H1 (cell line): ENCODE results near the gene SFMBT2. TPM values are rescaled to one million over a fixed set of nuclear protein-coding genes. Genes with fewer than 3 reads are reported as not detected.

Experiments
- CTCF ChIA-PET: fragments of 300-600 bp; sonication (Branson Sonifier 250); formaldehyde crosslinking; loops from one replicate; lab custom pipeline; 2021; ENCODE audit not compliant: partially characterized antibody; lab: Charles Lee
- POLR2A ChIA-PET: fragments of 300-600 bp; sonication (Branson Sonifier 250); formaldehyde crosslinking; loops from one replicate; lab custom pipeline; 2021; ENCODE audit warnings: inconsistent platforms; ENCODE audit not compliant: partially characterized antibody; lab: Charles Lee
- DNase-seq, 2 experiments: peaks; one replicate each; pipeline versions ENCODE4 v3.0.0 to v3.0.0-alpha.2; 2010 to 2022; ENCODE audit warnings: low spot score in 2 of 2, low read depth in 1 of 2, mixed read lengths in 1 of 2
- FAIRE-seq: peaks from 2 replicates; lab custom pipeline; 2011; peaks lifted over from hg19 to GRCh38; lab: Jason Lieb, UNC
- H2AFZ ChIP-seq: 2 replicates; pipeline ENCODE4 v1.8.1; 2012; ENCODE audit warnings: low read length, inconsistent platforms
- H2AK5ac ChIP-seq: 2 replicates; pipeline ENCODE4 v1.6.1; 2013; ENCODE audit warnings: low read depth, low read length
- H2BK120ac ChIP-seq: replicated peaks from 2 replicates; pipeline ENCODE3; 2013; ENCODE audit warnings: low read depth, low read length, inconsistent platforms
- H2BK12ac ChIP-seq: 2 replicates; pipeline ENCODE4 v1.6.1; 2013; ENCODE audit warnings: low read depth, low read length
- H2BK15ac ChIP-seq: 2 replicates; pipeline ENCODE4 v1.6.1; 2013; ENCODE audit warnings: low read length
- H2BK20ac ChIP-seq: 2 replicates; pipeline ENCODE4 v1.6.1; 2013; ENCODE audit warnings: low read length
- H2BK5ac ChIP-seq: 2 replicates; pipeline ENCODE4 v1.6.1; 2013; ENCODE audit warnings: low read depth, low read length
- H3K14ac ChIP-seq: 2 replicates; pipeline ENCODE4 v1.6.1; 2013; ENCODE audit warnings: inconsistent platforms; ENCODE audit not compliant: insufficient read length
- H3K18ac ChIP-seq: 2 replicates; pipeline ENCODE4 v1.6.1; 2013; ENCODE audit warnings: low read length; ENCODE audit errors: extremely low read depth
- H3K23ac ChIP-seq: 2 replicates; pipeline ENCODE4 v1.6.1; 2013; ENCODE audit warnings: inconsistent platforms; ENCODE audit not compliant: insufficient read length
- H3K23me2 ChIP-seq: 2 replicates; pipeline ENCODE4 v1.6.1; 2013; ENCODE audit warnings: low read depth, low read length
- H3K27ac ChIP-seq: 2 replicates; pipeline ENCODE4 v1.6.1; 2011; ENCODE audit warnings: low read depth, low read length, inconsistent platforms
- H3K27me3 ChIP-seq, 4 experiments: replicated peaks in 1 of 4; 1 replicate in 1 of 4; 2 replicates in 3 of 4; pipeline versions ENCODE4 v1.6.1 to v1.8.1; 2011 to 2013; ENCODE audit warnings: low read length in 3 of 4, mild to moderate bottlenecking in 3 of 4, inconsistent platforms in 2 of 4, mixed read lengths in 2 of 4, moderate library complexity in 1 of 4; ENCODE audit not compliant: control insufficient read depth in 3 of 4, insufficient read depth in 3 of 4; ENCODE audit errors: extremely low read depth in 1 of 4
- H3K36me3 ChIP-seq, 4 experiments: 2 replicates each; pipeline versions ENCODE4 v1.6.1 to v1.8.1; 2011 to 2013; ENCODE audit warnings: mild to moderate bottlenecking in 4 of 4, low read length in 3 of 4, moderate library complexity in 2 of 4, control low read depth in 1 of 4, inconsistent platforms in 1 of 4; ENCODE audit not compliant: insufficient read depth in 4 of 4, control insufficient read depth in 2 of 4
- H3K4ac ChIP-seq: replicated peaks from 2 replicates; pipeline ENCODE3; 2013; ENCODE audit warnings: low read length, low read depth, mixed read lengths, inconsistent platforms; ENCODE audit not compliant: insufficient read length
- H3K4me1 ChIP-seq, 4 experiments: replicated peaks in 1 of 4; 1 replicate in 1 of 4; 2 replicates in 3 of 4; pipeline versions ENCODE4 v1.6.1 to v1.8.1; 2011 to 2013; ENCODE audit warnings: low read length in 3 of 4, inconsistent platforms in 2 of 4, mixed read lengths in 1 of 4; ENCODE audit not compliant: insufficient read depth in 4 of 4, control insufficient read depth in 3 of 4
- H3K4me2 ChIP-seq, 2 experiments: 2 replicates each; pipeline versions ENCODE4 v1.6.1 to v1.8.1; 2011 to 2013; ENCODE audit warnings: low read depth in 2 of 2, low read length in 2 of 2, control low read depth in 1 of 2, inconsistent platforms in 1 of 2, mild to moderate bottlenecking in 1 of 2; ENCODE audit not compliant: insufficient read depth in 1 of 2
- H3K4me3 ChIP-seq, 4 experiments: fragments of 200-600, 300-600 bp in 1 of 4; sonication (generic), shearing (Covaris generic), sonication (Bioruptor Twin) in 1 of 4; 2 replicates each; pipeline versions ENCODE4 v1.5.1 to v1.8.1; 2011 to 2016; ENCODE audit warnings: low read length in 4 of 4, low read depth in 3 of 4, control low read depth in 2 of 4, inconsistent platforms in 2 of 4, mild to moderate bottlenecking in 2 of 4, mixed read lengths in 1 of 4, moderate library complexity in 1 of 4; ENCODE audit not compliant: insufficient read depth in 2 of 4; ENCODE audit errors: extremely low read depth in 1 of 4
- H3K56ac ChIP-seq: replicated peaks from 2 replicates; pipeline ENCODE3; 2013; ENCODE audit warnings: low read depth, mild to moderate bottlenecking, mixed read lengths, low read length, inconsistent platforms; ENCODE audit not compliant: insufficient read length
- H3K79me1 ChIP-seq: 2 replicates; pipeline ENCODE4 v1.6.1; 2013; ENCODE audit warnings: low read depth, low read length, control low read depth
- H3K79me2 ChIP-seq, 2 experiments: 2 replicates each; pipeline versions ENCODE4 v1.6.1 to v1.8.1; 2012 to 2013; ENCODE audit warnings: low read length in 2 of 2, mild to moderate bottlenecking in 2 of 2, inconsistent platforms in 1 of 2; ENCODE audit not compliant: insufficient read depth in 2 of 2, control insufficient read depth in 1 of 2
- H3K9ac ChIP-seq, 4 experiments: replicated peaks in 1 of 4; 1 replicate in 1 of 4; 2 replicates in 3 of 4; pipeline versions ENCODE4 v1.6.1 to v1.8.1; 2011 to 2013; ENCODE audit warnings: low read depth in 3 of 4, low read length in 3 of 4, control low read depth in 2 of 4, mild to moderate bottlenecking in 2 of 4, moderate library complexity in 2 of 4, inconsistent platforms in 1 of 4; ENCODE audit errors: extremely low read depth in 1 of 4
- H3K9me3 ChIP-seq, 2 experiments: 2 replicates each; pipeline versions ENCODE4 v1.6.1 to v1.8.1; 2012 to 2013; ENCODE audit warnings: mild to moderate bottlenecking in 2 of 2, moderate library complexity in 2 of 2, control low read depth in 1 of 2, inconsistent platforms in 1 of 2, low read depth in 1 of 2, low read length in 1 of 2, mixed read lengths in 1 of 2; ENCODE audit not compliant: insufficient read depth in 2 of 2
- H4K20me1 ChIP-seq, 2 experiments: replicated peaks in 1 of 2; 2 replicates each; pipeline versions ENCODE3 to v1.8.1; 2011 to 2013; ENCODE audit warnings: inconsistent platforms in 2 of 2, low read length in 2 of 2, mild to moderate bottlenecking in 1 of 2; ENCODE audit not compliant: insufficient read depth in 2 of 2, control insufficient read depth in 1 of 2
- H4K5ac ChIP-seq: 2 replicates; pipeline ENCODE4 v1.6.1; 2013; ENCODE audit warnings: low read length, low read depth, mixed read lengths, inconsistent platforms; ENCODE audit not compliant: insufficient read length
- H4K8ac ChIP-seq: 2 replicates; pipeline ENCODE4 v1.8.0; 2013; ENCODE audit warnings: mild to moderate bottlenecking, moderate library complexity, low read length, inconsistent platforms; ENCODE audit not compliant: insufficient read depth; ENCODE audit errors: extremely low read depth
- H4K91ac ChIP-seq: replicated peaks from 2 replicates; pipeline ENCODE3; 2013; ENCODE audit warnings: low read length, mixed read lengths, inconsistent platforms; ENCODE audit not compliant: insufficient read length
- CBX8 ChIP-seq: fragments of 300-800, 300-1000 bp; sonication (generic); IDR thresholded peaks from 2 replicates; pipeline ENCODE4 v1.7.1; 2016; ENCODE audit warnings: low read depth, low read length, borderline replicate concordance
- CHD2 ChIP-seq: IDR thresholded peaks from 2 replicates; pipeline ENCODE4 v1.6.1; 2012; ENCODE audit warnings: low read length, improper control_type of control experiment
- EP300 ChIP-seq, 2 experiments: IDR thresholded peaks; 1 replicate in 1 of 2; 2 replicates in 1 of 2; pipeline ENCODE4 v1.6.1; 2011 to 2012; ENCODE audit warnings: low read depth in 2 of 2, low read length in 2 of 2, mild to moderate bottlenecking in 2 of 2, borderline replicate concordance in 1 of 2, inconsistent platforms in 1 of 2, moderate library complexity in 1 of 2
- HDAC2 ChIP-seq, 2 experiments: fragments of 300-600 bp in 1 of 2; sonication (generic) in 1 of 2; IDR thresholded peaks; 2 replicates each; pipeline ENCODE4 v1.6.1; 2011 to 2012; ENCODE audit warnings: low read depth in 2 of 2, low read length in 2 of 2, mild to moderate bottlenecking in 2 of 2, moderate library complexity in 2 of 2, borderline replicate concordance in 1 of 2, inconsistent platforms in 1 of 2
- JUND ChIP-seq: IDR thresholded peaks from 2 replicates; pipeline ENCODE4 v1.6.1; 2011; ENCODE audit warnings: mild to moderate bottlenecking, improper control_type of control experiment, low read length
- KDM4A ChIP-seq: IDR thresholded peaks from one replicate; pipeline ENCODE4 v1.7.1; 2012; ENCODE audit warnings: low read depth, mild to moderate bottlenecking, moderate library complexity, low read length, inconsistent platforms; ENCODE audit not compliant: severe bottlenecking
- KDM5A ChIP-seq: fragments of 200-600 bp; IDR thresholded peaks from 2 replicates; pipeline ENCODE4 v1.7.1; 2012; ENCODE audit warnings: mild to moderate bottlenecking, low read length, inconsistent platforms, mixed read lengths
- MAFK ChIP-seq: IDR thresholded peaks from 2 replicates; pipeline ENCODE4 v1.6.1; 2012; ENCODE audit warnings: low read depth, mild to moderate bottlenecking, improper control_type of control experiment, low read length
- RNF2 ChIP-seq: fragments of 200-900, 300-1000 bp; sonication (generic); IDR thresholded peaks from 2 replicates; pipeline ENCODE4 v1.7.1; 2016; ENCODE audit warnings: borderline replicate concordance, low read depth, mild to moderate bottlenecking, antibody characterized with exemption, low read length; ENCODE audit not compliant: poor library complexity, severe bottlenecking; ENCODE audit errors: missing control alignments
- SP1 ChIP-seq: IDR thresholded peaks from 2 replicates; pipeline ENCODE4 v1.6.1; 2011; ENCODE audit warnings: low read depth, low read length
- WGBS, 2 experiments: shearing (Covaris generic) in 1 of 2; methylation state at CpG; one replicate each; pipeline versions ENCODE4 v1.1.6 to v1.1.7; 2013 to 2015; ENCODE audit warnings: low lambda C conversion rate in 2 of 2, mixed read lengths in 2 of 2, inconsistent platforms in 1 of 2, low coverage in 1 of 2, missing lambda C conversion rate in 1 of 2; ENCODE audit not compliant: insufficient replicate concordance in 2 of 2, insufficient coverage in 1 of 2, insufficient read length in 1 of 2; ENCODE audit errors: extremely low coverage in 1 of 2, missing lambda C conversion rate in 1 of 2; 5-methylcytosine and 5-hydroxymethylcytosine counted together
- polyA plus RNA-seq, 7 experiments: library from polyadenylated mRNA; depleted of rRNA in 3 of 7; stranded (reverse) in 5 of 7; unstranded in 2 of 7; fragments of >200 nt in 5 of 7; fragments of 200-250 nt in 2 of 7; gene quantifications; 1 replicate in 5 of 7; 2 replicates in 1 of 7; 4 replicates in 1 of 7; pipeline versions ENCODE4 v1.2.1 to v1.2.3, GENCODE V29; 2011 to 2013; ENCODE audit warnings: missing spikeins in 2 of 7, mixed read lengths in 2 of 7
- total RNA-seq: library from RNA; stranded (reverse); fragmentation: NEBNext Ultra II Directional; extraction: Animal tissue kit (Norgen Biotek cat#: 25700); gene quantifications from 2 replicates; pipeline ENCODE4 v1.2.1, GENCODE V29; 2021
- TF ChIP-seq, protein P1 (sequence below): IDR thresholded peaks from 2 replicates; pipeline ENCODE4 v1.6.1; 2012; ENCODE audit warnings: inconsistent platforms
- TF ChIP-seq, protein P2 (sequence below): IDR thresholded peaks from 2 replicates; pipeline ENCODE4 v1.6.1; 2011; ENCODE audit warnings: low read length, improper control_type of control experiment

The SFMBT2 gene
- total and polyA plus RNA-seq, 2 of the 8 experiments (the other 6 are each of a cell fraction or from before 2014, with no cell fraction given): 2.9 to 11.0 TPM

DNA sequence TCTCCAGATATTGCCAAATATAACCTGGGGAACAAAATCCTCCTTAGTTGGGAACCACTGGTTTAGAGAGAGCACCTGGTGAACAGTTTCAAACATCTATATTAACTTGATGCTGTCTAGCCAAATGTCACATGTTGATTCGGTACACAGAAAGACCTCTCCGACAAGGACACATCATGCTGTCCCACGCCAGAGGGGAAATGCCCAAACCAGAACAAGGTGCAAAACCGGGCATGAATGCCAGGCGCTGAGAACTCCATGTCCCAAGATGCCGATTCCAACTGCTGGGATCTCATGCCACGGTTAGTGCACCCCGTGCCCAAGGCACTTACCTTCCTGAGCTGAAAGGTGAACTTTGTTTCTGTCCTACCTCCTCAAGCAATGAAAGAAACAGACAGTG lies 100.8 kb downstream of the SFMBT2 start:
- Histone ChIP-seq H2BK20ac (no peak overlapping the region), H2AK5ac (no peak overlapping the region), H3K23me2 (no peaks in the 10 kb centered on the region), H3K27me3 (no peaks in the 10 kb centered on the region), H3K23ac (no peak overlapping the region), H3K79me2 (peaks cover 2 to 14% of the 10 kb centered on the region in 2 experiments; a peak in 1 of 4 replicates), H3K18ac (no peak overlapping the region), H3K79me1 (peaks cover 4% of the 10 kb centered on the region; the same call in 1 of the 2 replicates), H4K20me1 (no peaks in the 10 kb centered on the region), H4K8ac (no peak overlapping the region), H2BK15ac (no peak overlapping the region), H3K4me3 (no peak overlapping the region), H3K4me2 (no peak overlapping the region), H3K27ac (no peak overlapping the region), H3K9ac (no peak overlapping the region), H3K56ac (no peak overlapping the region), H3K9me3 (no peaks in the 10 kb centered on the region), H2BK120ac (no peak overlapping the region), H4K5ac (no peak overlapping the region), H3K4ac (no peak overlapping the region), H2AFZ (no peak overlapping the region), H3K14ac (no peak overlapping the region), H4K91ac (no peak overlapping the region), H3K36me3 (no peaks in the 10 kb centered on the region), H2BK5ac (no peak overlapping the region), H2BK12ac (no peak overlapping the region), H3K4me1 (peaks cover 0 to 3% (median 0%) of the 10 kb centered on the region in 4 experiments; a peak in 1 of 7 replicates)
- WGBS, 2 experiments: 97% methylated on average over 8 of the region's 8 CpGs; no CpG with 5 or more reads in 1 of the 2 experiments
- POLR2A ChIA-PET: no interaction called here
- CTCF ChIA-PET: interaction anchor here (1.0 kb wide), 1 partner anchor 8 kb away, joined by 3 read pairs; no protein-coding TSS in a partner anchor
- DNase-seq (no peak), FAIRE-seq (no peak)
- no peak for TF ChIP-seq SP1
- no peak for TF ChIP-seq JUND
- no peak for TF ChIP-seq MAFK
- no peak for TF ChIP-seq HDAC2 (IDR thresholded peaks at IDR 0.05; ENCODE audit: borderline replicate concordance in 1 of 2, low read depth in 2 of 2, low read length in 2 of 2)
- TF ChIP-seq, protein P1, sequence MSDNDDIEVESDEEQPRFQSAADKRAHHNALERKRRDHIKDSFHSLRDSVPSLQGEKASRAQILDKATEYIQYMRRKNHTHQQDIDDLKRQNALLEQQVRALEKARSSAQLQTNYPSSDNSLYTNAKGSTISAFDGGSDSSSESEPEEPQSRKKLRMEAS: no peak
- no peak for TF ChIP-seq KDM4A
- TF ChIP-seq CHD2: no peak
- TF ChIP-seq CBX8: no peak
- TF ChIP-seq RNF2: no peak
- no peak for TF ChIP-seq KDM5A
- TF ChIP-seq EP300 (IDR thresholded peaks at IDR 0.05; ENCODE audit: borderline replicate concordance in 1 of 2, low read depth in 2 of 2, low read length in 2 of 2): no peak
- TF ChIP-seq, protein P2, sequence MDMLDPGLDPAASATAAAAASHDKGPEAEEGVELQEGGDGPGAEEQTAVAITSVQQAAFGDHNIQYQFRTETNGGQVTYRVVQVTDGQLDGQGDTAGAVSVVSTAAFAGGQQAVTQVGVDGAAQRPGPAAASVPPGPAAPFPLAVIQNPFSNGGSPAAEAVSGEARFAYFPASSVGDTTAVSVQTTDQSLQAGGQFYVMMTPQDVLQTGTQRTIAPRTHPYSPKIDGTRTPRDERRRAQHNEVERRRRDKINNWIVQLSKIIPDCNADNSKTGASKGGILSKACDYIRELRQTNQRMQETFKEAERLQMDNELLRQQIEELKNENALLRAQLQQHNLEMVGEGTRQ: no peak
